Measurements from ENCODE around the gene TJP3.

GRCh38 chr19:3738477-3739220 is 30.5 kb downstream of the TJP3 start:
- no peak for TF ChIP-seq CTCF (IDR thresholded peaks at IDR 0.05; ENCODE audit: low read depth, low read length, poor library complexity, severe bottlenecking)
- TF ChIP-seq EZH2phosphoT487 (IDR thresholded peaks at IDR 0.05; ENCODE audit: borderline replicate concordance, low read length), result no peak

All from DOHH2 (cell line).